ENCODE data around the gene PTGFRN.

PTGFRN gene

GRCh38 chr1:117001254-117001927 lies 91.7 kb downstream of the PTGFRN start, which contains the start of gene CD101:
Gene CD101 (plus strand): TSS chr1:117001760. CDS start chr1:117001818, 58 bp downstream.
- no peak for DNase-seq (ENCODE audit: low read depth)

DNA sequence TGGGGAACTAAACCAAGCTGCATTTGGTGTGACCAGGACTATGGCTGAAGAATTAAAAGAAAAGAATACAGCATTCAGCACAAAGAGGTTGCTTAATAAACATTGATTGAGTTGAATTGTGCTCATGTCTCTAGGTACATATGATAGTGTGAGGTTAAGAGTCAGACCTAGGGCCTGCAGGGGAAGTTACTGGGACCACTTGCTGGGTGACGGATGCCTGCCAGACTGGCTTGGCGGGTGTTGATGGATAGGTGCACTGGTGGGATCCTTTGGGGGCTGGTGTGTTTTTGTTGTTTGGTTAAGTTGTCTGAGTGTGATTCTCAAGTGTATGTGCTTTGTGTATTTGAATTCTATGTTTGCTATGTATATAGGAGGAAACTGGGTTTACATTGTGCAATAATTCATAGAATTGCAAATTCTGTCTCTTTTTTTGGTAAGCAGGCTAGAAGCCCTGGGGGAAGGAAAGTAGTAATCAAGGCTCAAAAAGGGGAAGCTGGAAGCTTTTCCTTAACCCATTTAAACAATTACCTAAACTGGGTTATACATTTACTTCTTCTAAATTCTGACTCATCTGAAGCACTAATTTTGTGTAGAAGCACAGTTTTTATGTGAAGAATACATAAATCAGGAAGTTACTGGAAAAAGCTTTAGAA lies 93.6 kb downstream of the PTGFRN start:
- no peak for DNase-seq (ENCODE audit: low read depth)

DNA sequence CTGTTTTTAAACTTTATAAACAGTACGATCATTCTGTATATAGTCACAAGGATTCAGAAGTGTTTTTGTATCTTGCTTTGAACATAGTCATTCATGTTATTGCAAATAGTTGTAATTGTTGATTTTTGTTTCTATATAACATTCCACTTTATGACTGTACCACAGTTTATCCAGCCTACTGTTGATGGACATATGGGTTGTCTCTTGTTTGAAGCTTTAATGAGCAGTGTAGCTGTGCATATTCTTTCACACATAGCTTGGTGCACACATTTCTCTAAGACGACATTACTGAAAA lies 98.0 kb downstream of the PTGFRN start:
- DNase-seq (ENCODE audit: low read depth), result no peak

- DNase-seq (ENCODE audit: low read depth), result no peak
Observed at GRCh38 chr1:117008656-117009055, 98.9 kb downstream of the PTGFRN start.

DNA sequence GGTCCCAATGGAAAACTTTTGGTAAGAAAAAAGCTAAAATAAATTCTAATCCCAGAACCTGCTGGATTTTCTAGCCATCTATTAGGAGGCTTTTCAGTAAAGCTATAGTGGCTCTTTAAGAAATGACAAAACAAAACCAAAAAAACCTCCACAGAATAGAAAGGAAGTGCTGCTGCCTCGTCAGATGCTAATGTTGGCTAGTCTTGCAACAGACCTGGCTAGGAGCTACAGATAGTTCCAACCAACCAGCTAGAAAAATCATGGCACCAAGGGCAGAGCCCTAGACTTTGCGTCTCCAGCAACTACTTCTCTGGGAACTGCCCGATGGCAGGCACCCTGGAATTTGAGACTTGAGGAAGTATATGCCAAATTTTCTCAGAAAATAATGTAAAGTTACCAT lies 99.4 kb downstream of the PTGFRN start:
- DNase-seq (ENCODE audit: low read depth), result no peak

DNA sequence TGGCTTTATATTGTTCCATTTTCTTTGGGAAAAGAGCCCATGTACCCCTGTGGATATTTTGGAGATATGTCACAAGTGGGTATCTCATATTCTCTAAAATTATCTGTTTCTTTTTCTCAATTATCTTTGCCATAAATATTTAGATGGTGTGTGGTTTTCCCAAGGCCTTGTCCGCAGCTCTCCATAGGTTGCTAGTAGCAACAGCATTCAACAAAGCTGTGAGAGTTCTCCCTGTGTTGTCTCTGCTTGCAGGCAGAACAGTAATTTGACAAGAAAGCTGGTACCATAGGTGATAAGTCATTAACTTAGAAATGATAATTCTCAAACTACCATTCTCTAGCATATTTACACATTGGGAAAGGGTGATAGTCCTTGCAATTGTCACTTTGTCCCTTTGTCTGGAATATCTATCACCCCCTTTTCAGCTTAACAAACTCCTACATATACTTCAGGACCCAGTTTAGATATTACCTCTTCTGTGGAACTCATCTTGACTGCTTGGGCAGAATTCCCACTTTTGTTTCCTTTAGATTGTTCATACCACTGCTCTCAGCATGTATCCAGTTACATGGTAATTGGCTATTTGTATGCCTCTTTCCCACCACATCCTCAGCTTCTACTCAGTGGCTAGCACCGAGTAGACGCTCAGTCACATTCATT lies 100.7 kb downstream of the PTGFRN start:
- DNase-seq (ENCODE audit: low read depth), result no peak

DNA sequence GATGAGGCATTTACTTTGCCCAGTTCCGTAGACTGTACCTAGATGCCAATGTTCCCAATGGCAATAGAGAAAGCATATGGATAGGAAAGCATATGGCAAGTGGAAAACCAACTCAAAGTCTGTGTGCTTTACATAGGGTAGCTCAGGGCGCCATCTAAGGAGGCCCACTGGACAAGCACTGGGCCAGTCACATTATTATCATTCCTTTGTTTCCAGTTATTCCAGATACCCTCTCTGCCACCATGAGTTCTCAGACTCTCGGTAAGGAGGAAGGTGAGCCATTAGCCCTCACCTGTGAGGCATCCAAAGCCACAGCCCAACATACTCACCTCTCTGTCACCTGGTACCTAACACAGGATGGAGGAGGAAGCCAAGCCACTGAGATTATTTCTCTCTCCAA lies 101.6 kb downstream of the PTGFRN start:
- DNase-seq (ENCODE audit: low read depth), result no peak

GRCh38 chr1:117013309-117013858 lies 103.7 kb downstream of the PTGFRN start:
- DNase-seq (ENCODE audit: low read depth), result no peak

- DNase-seq (ENCODE audit: low read depth), result no peak
Observed at GRCh38 chr1:117014209-117014608, 104.5 kb downstream of the PTGFRN start.

DNA sequence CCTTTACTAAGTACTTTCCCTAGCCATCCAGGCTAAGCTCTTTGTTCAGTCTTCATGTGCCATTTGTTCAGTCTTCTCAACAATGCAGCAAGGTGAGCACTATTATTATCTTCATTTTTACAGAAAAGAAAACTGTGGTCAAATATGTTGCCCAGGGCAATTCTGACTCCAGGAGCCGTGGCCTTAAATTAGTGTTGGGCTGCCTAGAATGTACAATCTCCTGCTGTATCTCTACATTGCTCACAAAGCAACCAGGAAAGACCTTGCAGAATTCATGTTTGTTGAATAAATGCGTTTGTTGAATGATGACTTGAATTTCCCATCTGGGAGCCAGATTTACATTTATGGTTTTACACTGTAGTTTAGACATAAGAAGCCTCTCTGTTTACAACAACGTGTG lies 106.0 kb downstream of the PTGFRN start:
- no peak for DNase-seq (ENCODE audit: low read depth)

DNA sequence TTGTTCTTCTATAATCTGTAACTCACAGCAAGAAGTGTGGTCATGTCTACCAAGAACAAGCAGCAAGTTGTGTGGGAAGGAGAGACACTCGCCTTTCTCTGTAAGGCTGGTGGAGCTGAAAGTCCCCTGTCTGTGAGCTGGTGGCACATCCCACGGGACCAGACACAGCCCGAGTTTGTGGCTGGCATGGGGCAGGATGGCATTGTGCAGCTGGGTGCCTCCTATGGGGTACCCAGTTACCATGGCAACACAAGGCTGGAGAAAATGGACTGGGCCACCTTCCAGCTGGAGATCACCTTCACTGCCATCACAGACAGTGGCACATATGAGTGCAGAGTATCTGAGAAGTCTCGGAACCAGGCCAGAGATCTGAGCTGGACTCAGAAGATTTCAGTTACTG lies 107.3 kb downstream of the PTGFRN start:
- no peak for DNase-seq (ENCODE audit: low read depth)

GRCh38 chr1:117017648-117018047 lies 107.9 kb downstream of the PTGFRN start:
- no peak for DNase-seq (ENCODE audit: low read depth)

DNA sequence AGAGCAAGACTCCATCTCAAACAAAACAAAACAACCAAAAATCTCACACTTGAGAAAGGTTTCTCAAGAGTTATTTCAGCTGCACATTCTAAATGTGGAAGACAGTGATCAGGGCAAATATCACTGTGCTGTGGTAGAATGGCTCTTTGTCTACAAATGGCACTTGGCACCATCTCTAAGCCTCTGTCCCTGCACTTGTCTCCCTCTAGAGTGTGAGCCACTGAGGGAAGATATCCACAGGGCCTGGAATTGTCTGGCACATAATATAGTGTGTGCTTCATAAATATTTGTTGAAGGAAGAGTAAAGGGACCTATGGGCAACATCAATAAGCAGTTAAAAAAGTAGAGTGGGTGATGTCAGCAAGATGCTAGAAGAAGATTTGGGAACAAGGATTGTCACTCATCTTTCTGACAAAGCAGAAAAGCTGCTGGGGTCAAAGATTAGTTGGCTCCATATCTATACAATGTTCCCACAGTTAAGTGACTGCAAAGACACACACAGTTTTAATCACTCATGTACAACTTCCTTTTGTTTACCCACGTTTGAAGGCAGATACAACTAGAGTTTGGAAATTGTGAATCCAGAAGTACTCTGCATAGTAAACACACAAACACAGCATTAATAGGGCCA lies 110.9 kb downstream of the PTGFRN start:
- DNase-seq (ENCODE audit: low read depth), result no peak

DNA sequence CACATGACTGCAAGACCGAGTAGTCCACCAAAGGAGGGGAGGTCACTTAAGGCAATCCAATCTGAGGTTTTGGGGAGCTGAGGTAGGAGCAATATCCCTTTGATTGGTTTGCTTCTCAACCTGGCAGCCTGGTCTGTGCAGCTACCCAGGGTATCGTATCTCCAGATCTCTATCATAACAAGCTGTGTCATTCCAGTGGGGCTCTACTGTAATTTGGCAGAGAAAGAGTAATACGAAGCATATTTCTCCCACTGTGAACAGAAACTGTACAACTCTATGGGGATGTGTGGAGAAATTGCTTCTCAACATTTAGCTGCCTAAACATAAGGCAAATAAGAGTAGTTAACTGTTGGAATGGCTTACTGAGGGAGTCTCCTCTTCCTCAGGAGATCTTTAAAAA lies 112.4 kb downstream of the PTGFRN start:
- no peak for DNase-seq (ENCODE audit: low read depth)

DNA sequence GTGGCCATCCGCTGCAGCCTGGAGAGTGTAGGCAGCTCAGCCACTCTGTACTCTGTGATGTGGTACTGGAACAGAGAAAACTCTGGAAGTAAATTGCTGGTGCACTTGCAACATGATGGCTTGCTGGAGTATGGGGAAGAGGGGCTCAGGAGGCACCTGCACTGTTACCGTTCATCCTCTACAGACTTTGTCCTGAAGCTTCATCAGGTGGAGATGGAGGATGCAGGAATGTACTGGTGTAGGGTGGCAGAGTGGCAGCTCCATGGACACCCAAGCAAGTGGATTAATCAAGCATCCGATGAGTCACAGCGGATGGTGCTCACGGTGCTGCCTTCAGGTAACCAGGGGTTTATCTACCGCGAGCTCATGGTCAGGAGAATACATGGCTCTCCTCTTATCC lies 115.9 kb downstream of the PTGFRN start:
- DNase-seq (ENCODE audit: low read depth), result no peak

- DNase-seq (ENCODE audit: low read depth), result no peak
Observed at GRCh38 chr1:117026361-117026760, 116.6 kb downstream of the PTGFRN start.

DNA sequence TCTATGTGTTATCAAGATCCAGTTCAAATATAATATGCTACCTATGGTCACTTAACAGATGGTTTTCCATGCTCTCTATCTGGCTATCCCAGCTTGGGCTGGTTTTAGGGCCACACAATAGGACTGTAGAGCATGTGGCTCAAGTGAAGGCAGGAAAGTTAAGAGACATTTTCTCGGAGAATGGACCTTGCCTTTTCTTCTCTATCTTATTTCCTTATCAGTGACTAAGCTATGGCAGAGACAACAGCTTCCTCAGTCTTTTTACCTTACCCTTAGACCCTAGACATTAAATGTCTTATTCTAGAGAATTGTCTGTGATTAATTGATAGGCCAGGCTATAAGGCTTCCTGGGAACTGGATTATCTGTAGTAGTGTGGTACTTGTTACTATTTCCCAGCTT lies 120.0 kb downstream of the PTGFRN start:
- DNase-seq (ENCODE audit: low read depth), result no peak

DNA sequence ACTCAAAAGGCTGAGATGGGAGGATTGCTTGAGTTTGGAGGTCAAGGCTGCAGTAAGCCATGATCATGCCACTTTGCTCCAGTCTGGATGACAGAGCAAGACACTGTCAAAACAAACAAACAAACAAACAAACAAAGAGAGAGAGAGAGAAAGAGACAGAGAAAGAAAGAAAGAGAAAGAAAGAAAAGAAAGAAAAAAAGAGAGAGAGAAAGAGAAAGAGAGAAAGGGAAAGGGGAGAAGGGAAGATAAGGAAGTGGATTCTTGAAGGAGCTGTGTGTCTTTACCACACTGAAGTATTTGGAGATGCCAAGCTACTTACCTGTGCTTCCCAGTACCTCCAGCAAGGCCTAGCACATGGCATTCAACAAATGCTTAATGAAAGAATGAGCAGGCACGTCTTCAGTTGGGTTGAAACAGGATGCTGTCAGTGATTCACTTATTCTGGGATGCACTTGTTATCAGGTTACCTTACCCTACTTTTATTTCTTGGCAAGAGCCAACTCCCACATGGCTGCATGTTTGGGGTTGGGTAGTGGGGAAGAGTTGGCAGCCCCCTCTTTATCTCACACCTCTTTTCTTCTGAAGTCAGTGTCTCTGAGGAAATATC lies 120.7 kb downstream of the PTGFRN start:
- DNase-seq (ENCODE audit: low read depth), result no peak

- DNase-seq (ENCODE audit: low read depth), result no peak
Observed at GRCh38 chr1:117032266-117032665, 122.5 kb downstream of the PTGFRN start.

GRCh38 chr1:117032681-117033539 lies 123.2 kb downstream of the PTGFRN start:
- no peak for DNase-seq (ENCODE audit: low read depth)

- no peak for DNase-seq (ENCODE audit: low read depth)
Observed at GRCh38 chr1:117033772-117034171, 124.1 kb downstream of the PTGFRN start.
